Kidney (tissue), 14 donors: ENCODE results near the gene PSMD8. TPM values are rescaled to one million over a fixed set of nuclear protein-coding genes. Genes with fewer than 3 reads are reported as not detected.

Experiments used
- DNase-seq, 5 donors: peaks; one replicate each; pipeline ENCODE4 v3.0.0-alpha.2; 2013 to 2020
- FAIRE-seq: peaks from 2 replicates; lab custom pipeline; 2012; peaks lifted over from hg19 to GRCh38; lab: Jason Lieb, UNC
- H3K27ac ChIP-seq, 2 donors: one replicate each; pipeline ENCODE4 v1.7.0; 2013; ENCODE audit warnings: low read depth in 2 of 2, low read length in 2 of 2, inconsistent platforms in 1 of 2
- H3K27me3 ChIP-seq: one replicate; pipeline ENCODE4 v1.7.1; 2013; ENCODE audit warnings: low read length, inconsistent platforms; ENCODE audit not compliant: control insufficient read depth, insufficient read depth
- H3K36me3 ChIP-seq, 3 donors: one replicate each; pipeline versions ENCODE4 v1.7.0 to v1.7.1; 2013; ENCODE audit warnings: low read length in 3 of 3, control low read depth in 1 of 3, inconsistent platforms in 1 of 3; ENCODE audit not compliant: insufficient read depth in 3 of 3, control insufficient read depth in 2 of 3
- H3K4me1 ChIP-seq, 3 donors: one replicate each; pipeline versions ENCODE4 v1.7.0 to v1.7.1; 2013; ENCODE audit warnings: low read length in 3 of 3, inconsistent platforms in 1 of 3, low read depth in 1 of 3; ENCODE audit not compliant: control insufficient read depth in 2 of 3, insufficient read depth in 2 of 3
- H3K4me3 ChIP-seq, 3 donors: one replicate each; pipeline versions ENCODE4 v1.7.0 to v1.8.1; 2013; ENCODE audit warnings: low read length in 3 of 3, control low read depth in 1 of 3, inconsistent platforms in 1 of 3
- H3K9ac ChIP-seq, 3 donors: one replicate each; pipeline versions ENCODE4 v1.7.0 to v1.7.1; 2013; ENCODE audit warnings: low read length in 3 of 3, control low read depth in 1 of 3, inconsistent platforms in 1 of 3
- H3K9me3 ChIP-seq, 3 donors: one replicate each; pipeline versions ENCODE4 v1.7.0 to v1.7.1; 2013; ENCODE audit warnings: low read length in 3 of 3, control low read depth in 1 of 3, inconsistent platforms in 1 of 3; ENCODE audit not compliant: control insufficient read depth in 2 of 3, insufficient read depth in 1 of 3
- CTCF ChIP-seq: IDR thresholded peaks from 3 replicates; pipeline ENCODE4 v1.5.1; 2012; ENCODE audit warnings: mild to moderate bottlenecking, moderate library complexity, borderline replicate concordance; ENCODE audit not compliant: insufficient read depth; ENCODE audit errors: extremely low read depth
- intact Hi-C: fragments of 100-400 bp; cut with DNase I; formaldehyde crosslinking; loops from one replicate; pipeline ENCODE4 v1.11.1; 2022
- polyA plus RNA-seq: library from polyadenylated mRNA; stranded (reverse); fragments of 350-450 nt; fragmentation: Illumina TruSeq; extraction: RNeasy Lipid Tissue Mini Kit (QIAGEN cat#74804); gene quantifications from one replicate; pipeline ENCODE4 v1.2.3, GENCODE V29; 2014; ENCODE audit warnings: low read depth, low replicate concordance; ENCODE audit not compliant: insufficient read depth
- total RNA-seq: library from RNA; stranded (reverse); fragmentation: NEBNext Ultra II Directional; extraction: Animal tissue kit (Norgen Biotek cat#: 25700); gene quantifications from one replicate; pipeline ENCODE4 v1.2.1, GENCODE V29; 2021
- donor health status: control.
- donor health status: control.
- donor health status: control.
- donor health status: control.
- donor health status: control.
- donor health status: DM: yes; HTN: yes; CAD: no.
- donor health status: Normal renal cell carcinoma (clear cell type).

PSMD8 gene
- total and polyA plus RNA-seq, 2 donors from 2014 or later: 126 to 217 TPM

GRCh38 chr19:38359242-38360021 is 14.9 kb upstream of the PSMD8 start:
- FAIRE-seq (no peak), DNase-seq (peak in 1 of 5 donors; percentile 51)
- Histone ChIP-seq H3K27ac (no peak overlapping the region), H3K27me3 (peaks cover 7% of the 10 kb centered on the region), H3K9me3 (no peaks in the 10 kb centered on the region), H3K9ac (no peak overlapping the region), H3K4me3 (no peak overlapping the region), H3K36me3 (no peaks in the 10 kb centered on the region), H3K4me1 (peaks cover 0 to 3% (median 0%) of the 10 kb centered on the region in 3 donors)
- no peak for TF ChIP-seq CTCF
- intact Hi-C loops: no loop called here

GRCh38 chr19:38360351-38360750 is 14.0 kb upstream of the PSMD8 start:
- DNase-seq: peak in 1 of 5 donors; percentile 67
- no peak for FAIRE-seq

GRCh38 chr19:38360839-38361631 is 13.3 kb upstream of the PSMD8 start:
- intact Hi-C loops: no loop called here
- H3K4me3 ChIP-seq: peak overlapping the region; percentile 41 to 55 (median 41)
- no peaks in the 10 kb centered on the region for H3K9me3 ChIP-seq
- no peak overlapping the region for H3K27ac ChIP-seq
- peak overlapping the region in 1 of 3 donors; percentile 41 for H3K9ac ChIP-seq
- H3K36me3 ChIP-seq: no peaks in the 10 kb centered on the region
- FAIRE-seq: no peak
- no peak for TF ChIP-seq CTCF
- peaks cover 0 to 3% (median 0%) of the 10 kb centered on the region in 3 donors for H3K4me1 ChIP-seq
- no peak for DNase-seq
- H3K27me3 ChIP-seq: peaks cover 7% of the 10 kb centered on the region

More at GRCh38 chr19:38360351-38360750, 14.0 kb upstream of the PSMD8 start:
- Histone ChIP-seq H3K4me1 (peaks cover 0 to 3% (median 0%) of the 10 kb centered on the region in 3 donors), H3K9ac (no peak overlapping the region), H3K4me3 (no peak overlapping the region), H3K9me3 (no peaks in the 10 kb centered on the region), H3K27ac (no peak overlapping the region), H3K27me3 (peaks cover 7% of the 10 kb centered on the region), H3K36me3 (no peaks in the 10 kb centered on the region)
- intact Hi-C loops: no loop called here
- no peak for TF ChIP-seq CTCF
